Smooth muscle cell (in vitro differentiated cells): ENCODE data around the gene FAM186B. TPM values are rescaled to one million over a fixed set of nuclear protein-coding genes. Genes with fewer than 3 reads are reported as not detected.

Experiments used
- DNase-seq: peaks from one replicate; lab custom pipeline; 2025; ENCODE audit not compliant: unreplicated experiment; lab: John Stamatoyannopoulos, UW
- H2AFZ ChIP-seq: fragments of 200-600 bp; sonication (generic); 2 replicates; pipeline ENCODE4 v1.6.0; 2016; ENCODE audit warnings: antibody characterized with exemption, low read depth, mild to moderate bottlenecking
- H3F3A ChIP-seq: fragments of 200-600 bp; sonication (generic); 2 replicates; pipeline ENCODE4 v1.6.0; 2017; ENCODE audit warnings: antibody characterized with exemption, low read depth
- H3K27ac ChIP-seq: fragments of 200-600 bp; sonication (generic); 2 replicates; pipeline ENCODE4 v1.5.1; 2016; ENCODE audit warnings: low read depth, mild to moderate bottlenecking
- H3K27me3 ChIP-seq: fragments of 200-600 bp; sonication (generic); 2 replicates; pipeline ENCODE4 v1.6.1; 2016; ENCODE audit warnings: low read depth, mild to moderate bottlenecking
- H3K36me3 ChIP-seq: fragments of 200-600 bp; sonication (generic); 2 replicates; pipeline ENCODE4 v1.5.1; 2016; ENCODE audit warnings: low read depth
- H3K4me1 ChIP-seq: fragments of 200-600 bp; sonication (generic); 2 replicates; pipeline ENCODE4 v1.5.1; 2016; ENCODE audit warnings: low read depth
- H3K4me2 ChIP-seq: fragments of 200-600 bp; sonication (generic); 2 replicates; pipeline ENCODE4 v1.6.0; 2016; ENCODE audit warnings: mild to moderate bottlenecking
- H3K4me3 ChIP-seq: fragments of 200-600 bp; sonication (generic); 2 replicates; pipeline ENCODE4 v1.5.1; 2016; ENCODE audit warnings: mild to moderate bottlenecking
- H3K79me2 ChIP-seq: fragments of 200-600 bp; sonication (generic); 2 replicates; pipeline ENCODE4 v1.6.0; 2016; ENCODE audit warnings: low read depth, mild to moderate bottlenecking
- H3K9ac ChIP-seq: fragments of 200-600 bp; sonication (generic); 2 replicates; pipeline ENCODE4 v1.6.0; 2016; ENCODE audit warnings: low read depth
- H3K9me3 ChIP-seq: fragments of 200-600 bp; sonication (generic); replicated peaks from 2 replicates; pipeline ENCODE4 v1.5.1; 2016; ENCODE audit warnings: low read depth
- H4K20me1 ChIP-seq: fragments of 200-600 bp; sonication (generic); 2 replicates; pipeline ENCODE4 v1.6.0; 2016; ENCODE audit warnings: low read depth
- CTCF ChIP-seq: fragments of 200-600 bp; sonication (generic); IDR thresholded peaks from 2 replicates; pipeline ENCODE4 v1.5.1; 2017; ENCODE audit warnings: borderline replicate concordance, mild to moderate bottlenecking, antibody characterized with exemption; ENCODE audit not compliant: insufficient read depth, poor library complexity, severe bottlenecking
- WGBS: methylation state at CpG from one replicate; pipeline ENCODE4 v1.1.7; 2016; ENCODE audit warnings: low lambda C conversion rate; 5-methylcytosine and 5-hydroxymethylcytosine counted together
- polyA plus RNA-seq: library from polyadenylated mRNA; unstranded; fragments of >200 nt; fragmentation: Nextera tagmentation; extraction: Ambion mirVana; gene quantifications from 2 replicates; pipeline ENCODE4 v1.2.1, GENCODE V29; 2016
- total RNA-seq: library from RNA; depleted of rRNA; stranded (reverse); fragments of >200 nt; gene quantifications from 2 replicates; pipeline ENCODE4 v1.2.3, GENCODE V29; 2014

FAM186B gene
- total and polyA plus RNA-seq, 2 experiments from 2014 or later = 0.18 to 1.3 TPM

- H3F3A ChIP-seq = no peaks in the 10 kb centered on the region
- no peaks in the 10 kb centered on the region for H3K9me3 ChIP-seq
- DNase-seq = no peak
- H4K20me1 ChIP-seq = no peaks in the 10 kb centered on the region
- H3K79me2 ChIP-seq = no peaks in the 10 kb centered on the region
- H3K9ac ChIP-seq = no peak overlapping the region
- H3K4me2 ChIP-seq = no peak overlapping the region
- no peak overlapping the region for H3K27ac ChIP-seq
- no peaks in the 10 kb centered on the region for H3K36me3 ChIP-seq
- no peak overlapping the region for H2AFZ ChIP-seq
- 76% methylated on average over 20 of the region's 20 CpGs for WGBS
- H3K4me1 ChIP-seq = peaks cover 2% of the 10 kb centered on the region
- TF ChIP-seq CTCF = no peak
- no peak overlapping the region for H3K4me3 ChIP-seq
- peaks cover 97% of the 10 kb centered on the region for H3K27me3 ChIP-seq
Measured at GRCh38 chr12:49543221-49543913, 62.1 kb downstream of the FAM186B start.

GRCh38 chr12:49542592-49543160, 62.8 kb downstream of the FAM186B start:
- Histone ChIP-seq H4K20me1 (no peaks in the 10 kb centered on the region), H3K4me3 (no peak overlapping the region), H3K79me2 (no peaks in the 10 kb centered on the region), H3K4me1 (peaks cover 6% of the 10 kb centered on the region), H3K27me3 (peaks cover 97% of the 10 kb centered on the region), H3K9me3 (no peaks in the 10 kb centered on the region), H3K4me2 (no peak overlapping the region), H3K27ac (no peak overlapping the region), H3K9ac (no peak overlapping the region), H3F3A (no peaks in the 10 kb centered on the region), H3K36me3 (no peaks in the 10 kb centered on the region), H2AFZ (no peak overlapping the region)
- DNase-seq = no peak
- no peak for TF ChIP-seq CTCF
- 94% methylated on average over 15 of the region's 15 CpGs for WGBS

- H4K20me1 ChIP-seq = no peaks in the 10 kb centered on the region
- no peak overlapping the region for H3K9ac ChIP-seq
- peaks cover 98% of the 10 kb centered on the region for H3K27me3 ChIP-seq
- H3K4me3 ChIP-seq = no peak overlapping the region
- DNase-seq = no peak
- H2AFZ ChIP-seq = no peak overlapping the region
- H3K27ac ChIP-seq = no peak overlapping the region
- 92% methylated on average over 7 of the region's 7 CpGs for WGBS
- H3K4me2 ChIP-seq = no peak overlapping the region
- H3K36me3 ChIP-seq = no peaks in the 10 kb centered on the region
- no peaks in the 10 kb centered on the region for H3F3A ChIP-seq
- no peaks in the 10 kb centered on the region for H3K9me3 ChIP-seq
- TF ChIP-seq CTCF = no peak
- peaks cover 6% of the 10 kb centered on the region for H3K4me1 ChIP-seq
- H3K79me2 ChIP-seq = no peaks in the 10 kb centered on the region
Measured at GRCh38 chr12:49541911-49542505, 63.4 kb downstream of the FAM186B start.
